Stimulated activated CD4-positive, alpha-beta T cell treated with anti-CD3 and anti-CD28 coated beads, Interleukin-15, amount 100 ng/mL, for 24 hours (primary cell): ENCODE results near the gene ARMCX6.
A peak's percentile ranks its signal among the peaks of the same experiment; 100 is the strongest.
"Not testable (repeated sequence)": the region's sequence is repeated elsewhere in the genome, so short reads cannot be mapped to it uniquely, and the experiment has no call there.

Source experiments
- DNase-seq: peaks from one replicate; pipeline ENCODE4 v3.0.0-alpha.2; 2020

The ARMCX6 gene

DNA sequence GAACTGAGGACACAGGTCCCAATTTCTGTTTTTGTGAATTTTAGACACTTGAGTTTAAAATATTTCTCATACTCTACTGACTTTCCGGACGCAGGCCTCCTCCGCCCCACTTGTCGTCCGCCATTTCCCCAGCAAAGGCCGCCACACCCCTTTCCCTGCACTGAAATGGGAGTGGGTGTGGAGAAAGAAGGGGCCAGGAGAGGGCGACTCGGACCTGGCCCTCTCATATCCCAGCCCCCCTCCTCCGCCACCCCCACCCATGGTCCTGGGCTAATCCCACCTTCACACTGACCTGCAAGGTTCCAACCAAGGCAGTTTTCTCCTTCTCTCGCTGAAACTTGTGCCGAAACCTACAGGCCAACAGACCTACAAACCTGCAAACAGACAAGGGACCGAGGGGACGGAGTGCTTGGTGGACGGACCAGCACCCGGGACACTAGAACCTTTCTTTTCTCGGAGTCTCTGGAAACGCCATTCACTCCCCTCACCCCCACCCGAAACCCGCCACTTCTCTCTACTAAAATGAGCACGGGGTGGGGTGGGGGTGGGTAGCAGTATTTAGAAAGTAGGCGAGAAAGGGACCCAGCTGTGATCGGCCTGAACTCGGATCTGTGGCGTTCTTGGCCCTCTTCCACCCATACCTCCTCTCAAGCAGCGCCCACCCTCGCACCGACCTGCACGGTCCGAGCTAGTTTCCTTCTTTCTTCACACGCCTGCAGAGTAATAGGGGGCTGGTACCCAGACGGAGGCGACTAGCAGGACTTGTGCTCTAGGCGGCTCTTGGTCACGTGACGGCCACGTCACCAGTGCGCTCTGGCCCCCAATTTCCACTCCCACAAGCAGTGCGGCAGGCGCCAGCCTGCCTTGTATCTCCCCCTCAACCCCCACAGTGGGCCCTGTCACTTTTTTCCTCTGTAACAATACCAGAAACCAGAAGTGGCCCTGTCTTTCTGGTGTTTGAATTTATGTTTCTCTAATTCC, at the start of gene ARMCX6:
TSS of gene ARMCX6 (minus strand) at position 790 of the 981 bp plus-strand sequence. CDS start 1,380 bp downstream, outside the sequence.
- peak; percentile 81 for DNase-seq

DNA sequence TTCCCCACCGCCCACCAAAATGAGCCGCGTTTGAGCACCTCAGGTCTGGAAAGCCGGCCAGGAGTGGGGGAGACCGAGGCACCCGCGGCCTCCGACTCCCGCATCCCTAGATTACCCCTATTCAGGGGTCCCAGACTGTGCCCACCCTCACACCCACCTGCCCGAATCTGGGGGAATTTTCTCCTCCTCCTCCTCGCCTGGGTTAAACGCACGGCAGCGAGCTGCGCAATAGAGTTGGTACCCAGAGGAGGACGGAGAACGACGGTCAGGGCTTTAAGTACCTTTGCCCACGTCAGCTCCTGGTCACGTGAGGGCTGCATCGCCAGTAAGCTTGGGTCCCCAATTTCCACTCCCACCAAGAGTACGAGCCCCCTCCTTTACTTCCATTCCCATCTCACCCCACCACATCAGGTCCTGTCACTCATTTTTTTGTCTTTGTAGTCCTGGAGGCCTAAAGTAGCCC, 41.8 kb upstream of the ARMCX6 start, which contains the start of gene ARMCX2:
TSS of gene ARMCX2 (minus strand) at position 250 of the 463 bp plus-strand sequence. CDS start 2,262 bp downstream, outside the sequence.
- DNase-seq = peak; percentile 8

DNA sequence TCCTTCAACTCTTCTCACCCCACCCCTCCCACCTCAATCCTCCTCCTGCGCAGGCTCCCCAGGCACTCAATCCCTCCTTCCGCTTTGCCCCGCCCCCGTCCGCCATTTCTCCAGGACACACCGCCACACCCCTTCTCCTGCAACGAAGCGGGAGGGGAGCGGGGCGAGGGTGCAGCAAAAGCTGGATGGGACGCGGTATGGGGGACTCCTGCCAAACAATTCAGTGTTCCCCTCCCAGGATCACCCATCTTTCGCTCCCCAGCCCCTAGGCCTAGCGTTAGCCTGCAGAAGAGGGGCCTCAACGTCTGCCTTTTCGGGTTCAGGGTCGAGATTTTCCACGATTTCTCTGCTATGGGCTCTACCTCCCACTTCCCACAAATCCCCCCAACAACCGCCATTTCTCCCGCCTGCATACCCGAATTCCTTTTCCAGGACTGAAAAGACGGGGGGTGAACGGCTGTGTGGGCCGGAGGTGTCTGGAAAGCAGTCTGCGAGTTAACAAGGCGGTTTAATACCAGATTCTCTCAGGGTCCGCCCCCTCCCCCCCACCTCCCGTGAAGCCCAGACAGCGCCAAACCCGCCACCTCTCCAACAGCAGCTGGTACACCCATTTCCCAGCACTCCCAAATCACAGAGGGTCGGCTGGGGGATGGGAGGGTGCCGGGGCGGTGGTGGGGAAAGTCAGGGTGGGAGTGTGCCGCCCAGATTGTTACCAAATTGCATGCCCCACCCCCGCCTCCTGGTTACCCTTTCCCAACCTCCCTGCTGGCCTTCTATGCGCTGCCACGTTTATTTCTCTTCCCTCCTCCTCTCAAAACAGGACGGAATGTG, 41.1 kb upstream of the ARMCX6 start:
- DNase-seq = peak; percentile 81

DNA sequence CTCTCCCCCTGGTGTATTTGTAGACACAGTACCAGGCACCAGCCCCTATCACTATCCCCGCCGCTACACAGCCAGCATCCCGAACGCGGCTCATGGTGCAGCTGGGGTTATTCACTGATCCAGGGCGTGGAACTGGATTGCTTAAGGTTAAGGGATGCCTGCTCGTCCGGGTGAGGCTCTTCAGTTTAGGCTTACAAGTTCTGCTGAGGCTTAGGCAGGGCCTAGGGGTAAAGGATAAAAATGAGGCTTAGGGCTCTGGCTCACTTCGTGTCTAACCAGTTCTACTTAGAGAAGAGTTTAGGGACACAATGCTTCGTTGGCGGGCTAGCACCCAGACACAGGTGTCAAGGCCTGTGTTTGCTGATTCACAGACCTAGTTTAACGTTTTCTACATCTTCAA, 39.7 kb upstream of the ARMCX6 start:
- no peak for DNase-seq

DNA sequence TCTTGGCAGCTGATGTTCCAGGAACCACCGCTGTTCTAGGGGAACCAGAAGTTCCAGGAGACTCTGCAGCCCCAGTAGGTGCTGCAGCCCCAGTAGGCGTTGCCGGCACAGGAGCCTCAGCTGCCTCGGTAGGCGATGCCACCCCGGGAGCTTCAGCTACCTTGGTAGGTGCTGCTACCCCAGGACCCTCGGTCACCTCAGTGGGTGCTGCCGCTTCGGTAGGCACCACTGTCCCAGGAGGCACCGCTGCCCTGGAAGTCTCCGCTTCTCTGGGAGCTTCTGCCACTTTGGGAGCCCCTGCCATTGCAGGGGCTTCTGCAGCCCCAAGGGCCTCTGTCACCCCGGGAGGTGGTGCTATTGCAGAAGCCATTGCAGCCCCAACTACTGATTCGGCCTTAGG, 39.0 kb upstream of the ARMCX6 start:
- DNase-seq = no peak

DNA sequence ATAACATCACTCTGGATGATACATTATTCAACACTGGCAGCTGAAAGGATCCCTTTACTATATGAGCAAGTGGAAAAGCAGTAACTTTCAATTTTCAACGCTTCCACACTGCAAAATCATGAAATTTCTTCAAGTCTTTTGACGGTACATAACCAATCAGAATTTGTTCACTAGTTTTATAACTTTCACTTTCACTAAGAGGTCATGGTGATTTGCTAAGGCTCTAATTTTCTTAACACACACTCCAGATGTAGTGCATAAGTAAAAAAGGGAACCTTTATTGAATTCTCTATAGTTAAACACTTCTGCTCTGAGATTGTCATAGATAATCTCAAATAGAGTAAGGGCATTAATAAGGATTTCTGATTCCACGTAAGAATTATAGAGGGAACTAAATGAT, 37.7 kb upstream of the ARMCX6 start:
- DNase-seq = no peak

DNA sequence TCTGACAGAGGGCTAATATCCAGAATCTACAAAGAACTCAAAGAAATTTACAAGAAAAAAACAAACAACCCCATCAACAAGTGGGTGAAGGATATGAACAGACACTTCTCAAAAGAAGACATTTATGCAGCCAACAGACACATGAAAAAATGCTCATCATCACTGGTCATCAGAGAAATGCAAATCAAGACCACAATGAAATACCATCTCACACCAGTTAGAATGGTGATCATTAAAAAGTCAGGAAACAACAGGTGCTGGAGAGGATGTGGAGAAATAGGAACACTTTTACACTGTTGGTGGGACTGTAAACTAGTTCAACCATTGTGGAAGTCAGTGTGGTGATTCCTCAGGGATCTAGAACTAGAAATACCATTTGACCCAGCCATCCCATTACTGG, 29.9 kb upstream of the ARMCX6 start:
- not testable (repeated sequence) for DNase-seq

DNA sequence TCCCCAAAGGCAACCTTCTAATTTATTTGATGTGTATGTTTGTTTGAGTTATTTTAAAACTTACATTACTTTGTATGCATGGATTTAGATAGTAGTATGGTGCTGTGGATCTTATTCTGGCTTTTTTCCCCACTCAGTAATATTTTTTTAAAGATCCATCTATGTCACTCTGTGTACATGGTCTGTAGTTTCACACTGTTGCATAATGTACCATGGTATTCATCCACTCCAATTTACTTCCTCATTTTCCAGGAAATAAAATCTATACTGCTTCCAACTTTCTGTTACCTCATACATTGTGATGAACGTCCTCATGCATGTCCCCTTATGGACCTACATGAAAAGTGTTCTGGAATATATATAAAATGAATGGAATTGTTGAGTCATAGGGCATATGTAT, 24.3 kb upstream of the ARMCX6 start:
- no peak for DNase-seq

DNA sequence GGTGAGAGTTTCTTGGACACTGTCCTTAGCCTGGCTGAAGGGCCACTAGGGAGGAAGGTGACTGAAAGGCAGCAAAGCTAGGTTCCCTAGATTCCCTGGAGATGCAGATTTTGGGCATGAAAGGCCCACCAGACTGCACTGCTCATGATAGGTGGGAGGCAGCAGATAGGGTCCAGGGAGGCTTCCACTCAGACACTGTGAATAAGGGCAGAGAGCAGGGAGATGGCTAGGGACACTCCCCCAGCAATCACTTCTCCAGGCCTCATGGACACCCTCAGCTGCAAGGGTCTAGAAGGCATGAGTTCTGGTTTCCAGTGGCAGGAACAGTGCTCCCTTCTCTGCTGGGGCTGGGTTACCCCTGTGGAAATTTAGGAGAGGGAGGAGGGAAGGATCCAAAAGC, 21.8 kb upstream of the ARMCX6 start:
- DNase-seq = no peak

DNA sequence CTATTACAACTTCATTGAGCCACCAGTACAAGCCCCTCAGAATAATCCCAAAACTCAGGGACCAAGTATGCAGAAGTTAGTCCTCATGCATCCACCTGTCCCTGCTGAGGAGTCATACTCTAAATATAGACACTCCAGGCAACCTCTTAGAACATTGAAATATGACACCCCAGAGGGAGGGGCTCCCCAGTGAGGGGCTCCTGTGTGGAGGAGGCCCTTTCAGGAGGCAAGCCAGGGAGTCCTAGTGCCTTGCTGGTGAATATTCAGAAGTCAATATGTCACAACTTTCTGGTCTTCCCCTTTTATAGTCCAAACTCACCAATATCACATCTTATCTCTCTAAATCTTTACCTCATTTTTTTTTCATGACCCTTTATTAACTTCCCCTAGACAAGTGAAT, 1.6 kb upstream of the ARMCX6 start:
- DNase-seq = peak; percentile 29

DNA sequence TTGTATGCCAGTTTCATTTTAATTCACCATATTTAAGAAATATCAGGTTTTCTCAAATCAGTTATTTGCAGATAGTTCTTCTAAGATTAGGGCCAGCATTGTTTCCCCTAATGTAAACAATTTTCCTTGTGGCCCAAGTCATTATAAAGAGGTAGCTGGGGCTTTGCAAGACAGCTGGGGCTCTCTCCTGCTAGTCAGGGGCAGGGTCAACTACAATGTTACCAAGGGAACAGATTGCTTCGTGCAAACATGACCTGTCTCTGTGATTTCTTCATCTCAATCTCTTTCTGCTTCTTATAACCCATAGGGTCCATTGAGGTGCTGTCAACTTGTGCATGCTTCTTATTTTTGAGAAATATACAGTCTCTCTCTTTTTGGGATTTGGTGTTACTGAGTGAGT, 12.1 kb downstream of the ARMCX6 start:
- DNase-seq = no peak

DNA sequence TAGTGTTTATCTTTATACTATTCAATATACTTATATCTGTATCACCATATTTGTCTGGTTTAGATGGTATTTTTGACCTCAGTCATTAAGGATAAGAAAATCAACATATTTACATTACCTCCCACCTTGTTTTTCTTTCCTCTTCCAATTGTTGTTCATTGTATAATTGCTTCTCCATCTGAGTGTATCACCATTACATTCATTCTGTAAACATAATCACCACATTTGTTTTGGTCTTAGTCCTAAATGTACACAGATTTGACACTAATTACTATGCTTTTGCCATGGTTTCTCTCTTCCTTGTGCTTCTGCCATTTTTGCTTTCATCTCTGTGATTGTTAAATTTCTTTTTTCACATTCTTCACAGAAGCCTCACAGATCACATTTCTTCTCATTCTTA, 12.7 kb downstream of the ARMCX6 start:
- no peak for DNase-seq

DNA sequence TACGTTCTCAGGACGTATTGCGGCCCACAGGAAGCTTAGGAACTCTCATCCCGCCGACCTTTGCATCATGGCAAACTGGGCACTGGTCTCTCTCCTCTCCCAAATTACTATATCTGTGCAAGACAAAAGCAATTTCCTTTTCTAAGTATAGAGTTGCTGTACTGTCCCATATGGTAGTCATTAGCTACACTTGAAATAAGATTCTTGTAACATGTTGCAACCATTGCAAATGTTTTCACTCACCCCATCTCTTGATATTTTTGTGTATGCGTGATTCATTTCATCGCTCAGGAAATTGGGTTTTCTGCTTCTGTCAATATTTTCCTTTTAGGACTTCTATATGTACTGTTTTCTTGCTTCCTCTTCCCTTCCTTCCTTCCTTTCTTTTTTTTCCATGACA, 15.7 kb downstream of the ARMCX6 start:
- no peak for DNase-seq

DNA sequence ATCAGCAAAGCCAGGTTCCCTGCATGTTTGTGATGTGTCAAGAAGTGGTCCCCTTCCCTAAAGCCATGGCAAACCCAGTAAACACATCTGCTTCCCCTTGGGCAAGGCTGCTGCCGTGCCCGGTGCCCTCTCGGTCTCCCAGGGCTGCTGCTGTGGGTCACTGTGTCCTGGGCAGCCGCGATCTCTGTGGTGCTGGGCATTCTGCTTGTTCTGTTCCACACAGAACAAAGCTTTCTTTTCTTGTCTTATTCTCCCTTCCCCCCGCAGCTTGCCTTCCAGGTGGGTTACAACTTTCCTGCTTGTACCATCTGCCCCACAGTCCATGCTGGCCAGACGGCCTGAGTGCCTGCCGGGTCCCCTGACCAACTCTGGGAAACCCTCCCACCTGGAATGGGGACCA, 18.2 kb downstream of the ARMCX6 start:
- not testable (repeated sequence) for DNase-seq

DNA sequence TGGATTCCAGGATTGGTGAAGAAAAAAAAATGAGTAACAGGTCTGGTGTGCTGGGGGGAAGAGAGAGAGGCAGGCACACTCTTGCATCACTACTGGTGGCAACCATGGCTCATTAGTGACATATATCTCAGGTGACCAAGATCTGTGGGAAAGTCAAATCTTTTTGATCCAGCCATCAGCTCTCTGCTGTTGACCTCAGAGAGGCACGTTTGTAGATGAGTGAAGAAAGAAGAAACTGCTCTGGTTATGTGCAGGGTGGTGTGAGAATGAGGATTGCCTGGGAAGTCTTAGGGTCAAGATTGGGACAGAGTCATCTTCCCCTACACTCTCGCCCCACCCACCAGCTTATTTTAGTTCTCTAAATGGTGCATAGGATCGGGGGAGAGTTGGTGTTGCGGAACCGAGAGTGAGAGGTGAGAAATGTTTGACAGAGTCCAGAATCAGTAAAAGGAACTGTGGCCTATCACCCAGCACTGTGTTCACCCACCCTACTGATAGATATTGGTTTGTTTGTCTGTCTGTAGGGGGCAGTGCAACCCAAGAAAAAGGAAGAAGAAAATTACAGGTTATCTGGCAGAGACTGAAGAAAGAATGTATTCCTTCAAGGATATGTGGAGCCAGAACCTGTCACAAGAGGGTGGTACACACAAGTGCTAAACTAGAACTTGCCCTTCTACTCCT, 21.9 kb downstream of the ARMCX6 start:
- DNase-seq = peak; percentile 14
